GM06990 (cell line): ENCODE results near the gene TKT.

Source experiments
- DNase-seq: peaks from one replicate; pipeline ENCODE4 v3.0.0-alpha.2; 2011; ENCODE audit not compliant: insufficient read length; ENCODE audit errors: extremely low read depth
- H3K27me3 ChIP-seq: replicated peaks from 2 replicates; pipeline ENCODE4 v1.6.0; 2011; ENCODE audit warnings: low read length; ENCODE audit not compliant: control insufficient read depth, insufficient read depth
- H3K36me3 ChIP-seq: 2 replicates; pipeline ENCODE4 v1.5.1; 2011; ENCODE audit warnings: low read length; ENCODE audit not compliant: control insufficient read depth, insufficient read depth
- H3K4me3 ChIP-seq: replicated peaks from 2 replicates; pipeline ENCODE4 v1.5.1; 2011; ENCODE audit warnings: low read depth, mild to moderate bottlenecking, control low read depth, low read length
- TF ChIP-seq, protein P1 (sequence below): IDR thresholded peaks from 2 replicates; pipeline ENCODE4 v1.5.1; 2011; ENCODE audit warnings: low read length, control low read depth, mild to moderate bottlenecking, inconsistent platforms; ENCODE audit not compliant: insufficient read depth, poor library complexity, severe bottlenecking

Gene TKT

DNA sequence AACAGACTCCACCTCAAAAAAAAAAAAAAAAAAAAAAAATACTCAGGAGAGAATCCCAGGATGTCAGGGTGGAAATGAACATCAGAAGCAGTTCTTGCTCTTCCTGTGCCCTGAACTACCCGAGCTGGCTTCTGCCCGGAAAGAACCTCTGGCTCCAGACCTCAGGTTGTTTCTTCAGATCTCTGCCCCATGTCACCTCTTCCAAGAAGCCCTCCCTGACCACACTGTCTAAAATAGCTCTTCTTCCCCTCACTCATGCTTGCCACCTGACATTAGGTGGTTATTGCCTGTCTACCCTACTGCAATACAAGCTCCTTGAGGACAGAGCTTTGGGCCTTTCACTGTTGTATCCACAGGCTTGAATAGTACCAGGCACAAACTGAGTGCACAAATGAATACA is 8.2 kb downstream of the TKT start:
- TF ChIP-seq, protein P1, sequence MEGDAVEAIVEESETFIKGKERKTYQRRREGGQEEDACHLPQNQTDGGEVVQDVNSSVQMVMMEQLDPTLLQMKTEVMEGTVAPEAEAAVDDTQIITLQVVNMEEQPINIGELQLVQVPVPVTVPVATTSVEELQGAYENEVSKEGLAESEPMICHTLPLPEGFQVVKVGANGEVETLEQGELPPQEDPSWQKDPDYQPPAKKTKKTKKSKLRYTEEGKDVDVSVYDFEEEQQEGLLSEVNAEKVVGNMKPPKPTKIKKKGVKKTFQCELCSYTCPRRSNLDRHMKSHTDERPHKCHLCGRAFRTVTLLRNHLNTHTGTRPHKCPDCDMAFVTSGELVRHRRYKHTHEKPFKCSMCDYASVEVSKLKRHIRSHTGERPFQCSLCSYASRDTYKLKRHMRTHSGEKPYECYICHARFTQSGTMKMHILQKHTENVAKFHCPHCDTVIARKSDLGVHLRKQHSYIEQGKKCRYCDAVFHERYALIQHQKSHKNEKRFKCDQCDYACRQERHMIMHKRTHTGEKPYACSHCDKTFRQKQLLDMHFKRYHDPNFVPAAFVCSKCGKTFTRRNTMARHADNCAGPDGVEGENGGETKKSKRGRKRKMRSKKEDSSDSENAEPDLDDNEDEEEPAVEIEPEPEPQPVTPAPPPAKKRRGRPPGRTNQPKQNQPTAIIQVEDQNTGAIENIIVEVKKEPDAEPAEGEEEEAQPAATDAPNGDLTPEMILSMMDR = no peak
- H3K36me3 ChIP-seq = peaks cover 2% of the 10 kb centered on the region
- DNase-seq = no peak
- no peaks in the 10 kb centered on the region for H3K27me3 ChIP-seq
- H3K4me3 ChIP-seq = no peak overlapping the region

- no peaks in the 10 kb centered on the region for H3K27me3 ChIP-seq
- H3K36me3 ChIP-seq = peaks cover 23% of the 10 kb centered on the region
- no peak overlapping the region for H3K4me3 ChIP-seq
- DNase-seq = no peak
- TF ChIP-seq, protein P1 = no peak
Observed at GRCh38 chr3:53244271-53244670, 11.6 kb downstream of the TKT start.

GRCh38 chr3:53243785-53244184 is 12.0 kb downstream of the TKT start:
- DNase-seq = no peak
- Histone ChIP-seq H3K27me3 (no peaks in the 10 kb centered on the region), H3K4me3 (no peak overlapping the region), H3K36me3 (peaks cover 23% of the 10 kb centered on the region)
- TF ChIP-seq, protein P1 = no peak

DNA sequence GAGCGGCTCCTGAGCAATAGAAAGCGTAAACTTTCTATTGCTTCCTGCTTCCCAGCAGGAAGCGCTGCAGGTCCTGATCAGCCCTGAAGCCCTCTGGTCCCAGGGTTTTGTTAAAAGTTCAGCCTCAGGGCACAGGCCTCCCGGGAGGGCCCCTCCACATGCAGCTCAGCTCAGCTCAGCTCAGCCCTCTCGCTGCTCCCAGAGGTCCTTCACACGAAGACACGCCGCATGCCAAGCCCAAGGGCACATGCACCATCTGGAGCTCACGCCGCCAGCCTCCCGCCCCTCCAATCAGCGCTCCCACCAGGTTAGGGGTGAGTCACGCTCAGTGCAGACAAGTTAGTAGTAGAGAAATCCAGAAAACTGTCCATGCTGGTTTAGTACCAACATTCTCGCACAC is 12.7 kb downstream of the TKT start:
- no peak for DNase-seq
- Histone ChIP-seq H3K4me3 (no peak overlapping the region), H3K27me3 (no peaks in the 10 kb centered on the region), H3K36me3 (peaks cover 29% of the 10 kb centered on the region)
- TF ChIP-seq, protein P1 = no peak

DNA sequence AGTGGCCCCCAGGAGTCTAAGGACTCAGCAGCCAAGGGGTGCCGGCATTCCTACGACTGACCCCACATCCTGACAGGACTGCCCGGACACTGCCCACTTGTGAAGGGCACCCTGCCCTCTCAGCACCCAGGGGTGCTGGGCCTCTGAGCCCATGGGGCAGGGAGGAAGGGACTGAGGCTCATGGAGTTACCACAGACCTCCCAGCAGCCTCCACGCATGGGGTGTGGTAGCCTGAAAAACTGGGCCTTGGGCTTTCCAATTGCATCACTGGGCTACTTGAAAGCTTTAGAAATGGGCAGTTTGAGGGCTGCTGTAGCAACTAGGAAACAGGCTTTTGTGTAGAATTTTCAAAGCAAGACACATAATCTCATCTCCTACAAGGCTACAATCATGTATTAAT is 13.2 kb downstream of the TKT start:
- Histone ChIP-seq H3K4me3 (no peak overlapping the region), H3K36me3 (peaks cover 33% of the 10 kb centered on the region)
- no peak for DNase-seq

DNA sequence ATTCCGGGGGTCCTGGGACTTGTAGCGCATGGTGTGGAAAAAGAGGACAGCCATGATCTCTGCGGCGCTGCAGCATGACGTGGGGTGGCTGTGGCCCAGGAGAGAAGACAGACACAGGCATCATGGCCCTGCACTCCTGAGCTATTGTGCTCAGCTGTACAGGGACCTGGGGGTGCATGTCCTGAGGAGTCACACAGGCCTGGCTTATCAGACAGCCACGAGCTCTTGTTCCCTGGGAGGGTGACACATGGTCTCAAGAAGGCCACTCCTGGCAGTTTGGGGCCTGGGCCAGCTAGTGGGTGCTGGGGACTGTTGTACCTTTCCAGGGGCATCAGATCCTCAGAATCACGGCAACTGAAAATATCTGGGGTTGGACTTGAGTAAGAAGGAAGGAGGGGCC is 13.7 kb downstream of the TKT start:
- H3K27me3 ChIP-seq = no peaks in the 10 kb centered on the region
- DNase-seq = no peak
- peaks cover 33% of the 10 kb centered on the region for H3K36me3 ChIP-seq
- TF ChIP-seq, protein P1 = no peak
- no peak overlapping the region for H3K4me3 ChIP-seq

More for the DNA sequence above, 13.2 kb downstream of the TKT start:
- H3K27me3 ChIP-seq = no peaks in the 10 kb centered on the region
- TF ChIP-seq, protein P1 = no peak
